Neural progenitor cell (in vitro differentiated cells): Measurements from ENCODE around the gene PLCB1.

ENCODE experiments used
- EZH2 ChIP-seq: fragments of 200-600 bp; sonication (generic); IDR thresholded peaks from 2 replicates; pipeline ENCODE4 v1.6.1; 2017; ENCODE audit warnings: antibody characterized with exemption, mild to moderate bottlenecking, moderate library complexity
- EZH2phosphoT487 ChIP-seq: fragments of 200-600 bp; sonication (generic); IDR thresholded peaks from 2 replicates; pipeline ENCODE4 v1.6.1; 2017; ENCODE audit warnings: antibody characterized with exemption
- TF ChIP-seq, protein P1 (sequence below): fragments of 200-600 bp; sonication (generic); IDR thresholded peaks from 2 replicates; pipeline ENCODE4 v1.5.1; 2017; ENCODE audit warnings: antibody characterized with exemption, mild to moderate bottlenecking

DNA sequence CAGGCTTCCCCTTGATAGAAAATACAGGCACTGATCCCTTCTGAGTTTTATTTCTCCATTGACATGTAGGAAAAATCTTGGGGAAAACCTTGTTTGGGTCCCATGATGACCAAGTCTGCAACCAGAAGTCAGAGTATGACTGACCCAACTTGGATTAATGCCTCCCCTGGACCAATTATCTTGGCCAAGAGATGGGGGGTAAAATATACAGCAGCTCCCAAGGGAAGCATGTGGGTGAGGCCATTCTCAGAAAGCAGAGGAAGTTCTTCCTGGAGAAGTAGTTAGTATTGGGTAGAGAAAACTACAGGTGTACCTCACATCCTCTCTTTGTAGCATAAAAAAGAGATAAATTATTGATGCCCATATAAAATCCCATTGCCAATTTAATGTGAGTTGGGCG is 651.7 kb downstream of the PLCB1 start:
- TF ChIP-seq, protein P1, sequence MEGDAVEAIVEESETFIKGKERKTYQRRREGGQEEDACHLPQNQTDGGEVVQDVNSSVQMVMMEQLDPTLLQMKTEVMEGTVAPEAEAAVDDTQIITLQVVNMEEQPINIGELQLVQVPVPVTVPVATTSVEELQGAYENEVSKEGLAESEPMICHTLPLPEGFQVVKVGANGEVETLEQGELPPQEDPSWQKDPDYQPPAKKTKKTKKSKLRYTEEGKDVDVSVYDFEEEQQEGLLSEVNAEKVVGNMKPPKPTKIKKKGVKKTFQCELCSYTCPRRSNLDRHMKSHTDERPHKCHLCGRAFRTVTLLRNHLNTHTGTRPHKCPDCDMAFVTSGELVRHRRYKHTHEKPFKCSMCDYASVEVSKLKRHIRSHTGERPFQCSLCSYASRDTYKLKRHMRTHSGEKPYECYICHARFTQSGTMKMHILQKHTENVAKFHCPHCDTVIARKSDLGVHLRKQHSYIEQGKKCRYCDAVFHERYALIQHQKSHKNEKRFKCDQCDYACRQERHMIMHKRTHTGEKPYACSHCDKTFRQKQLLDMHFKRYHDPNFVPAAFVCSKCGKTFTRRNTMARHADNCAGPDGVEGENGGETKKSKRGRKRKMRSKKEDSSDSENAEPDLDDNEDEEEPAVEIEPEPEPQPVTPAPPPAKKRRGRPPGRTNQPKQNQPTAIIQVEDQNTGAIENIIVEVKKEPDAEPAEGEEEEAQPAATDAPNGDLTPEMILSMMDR: no peak
- no peak for TF ChIP-seq EZH2
- TF ChIP-seq EZH2phosphoT487: no peak
